ENCODE results near the gene IGFBP7.

The IGFBP7 gene

DNA sequence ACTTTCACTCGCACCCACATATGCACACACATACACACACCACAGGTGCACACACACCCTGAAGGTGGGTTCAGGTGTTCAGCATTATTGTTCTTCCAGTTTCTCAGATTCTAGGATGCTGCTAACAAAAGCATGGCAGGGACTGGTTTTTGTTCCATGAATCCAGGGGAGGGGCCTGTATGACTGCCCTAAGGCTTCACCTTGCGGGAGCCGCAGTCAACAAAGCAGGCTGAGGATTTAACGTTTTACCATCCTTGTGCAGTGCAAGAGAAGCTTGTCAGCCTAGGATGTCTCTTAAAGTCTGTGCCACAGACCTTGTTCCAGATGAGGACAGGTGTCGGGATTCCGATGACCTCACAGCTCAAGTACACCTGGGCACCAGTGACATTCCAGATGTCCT, 69.7 kb downstream of the IGFBP7 start:
- no peak overlapping the region for H3K4me3 ChIP-seq (ENCODE audit: low read depth, low read length)
- no peak for DNase-seq (ENCODE audit: low read depth)
- no peak for TF ChIP-seq MYC (IDR thresholded peaks at IDR 0.05; ENCODE audit: low read depth, low read length)
- TF ChIP-seq POLR2A (IDR thresholded peaks at IDR 0.05; ENCODE audit: extremely low read depth, insufficient read length) = no peak
- no peak for TF ChIP-seq MAX (IDR thresholded peaks at IDR 0.05; ENCODE audit: low read depth, low read length)
- TF ChIP-seq, protein P1, sequence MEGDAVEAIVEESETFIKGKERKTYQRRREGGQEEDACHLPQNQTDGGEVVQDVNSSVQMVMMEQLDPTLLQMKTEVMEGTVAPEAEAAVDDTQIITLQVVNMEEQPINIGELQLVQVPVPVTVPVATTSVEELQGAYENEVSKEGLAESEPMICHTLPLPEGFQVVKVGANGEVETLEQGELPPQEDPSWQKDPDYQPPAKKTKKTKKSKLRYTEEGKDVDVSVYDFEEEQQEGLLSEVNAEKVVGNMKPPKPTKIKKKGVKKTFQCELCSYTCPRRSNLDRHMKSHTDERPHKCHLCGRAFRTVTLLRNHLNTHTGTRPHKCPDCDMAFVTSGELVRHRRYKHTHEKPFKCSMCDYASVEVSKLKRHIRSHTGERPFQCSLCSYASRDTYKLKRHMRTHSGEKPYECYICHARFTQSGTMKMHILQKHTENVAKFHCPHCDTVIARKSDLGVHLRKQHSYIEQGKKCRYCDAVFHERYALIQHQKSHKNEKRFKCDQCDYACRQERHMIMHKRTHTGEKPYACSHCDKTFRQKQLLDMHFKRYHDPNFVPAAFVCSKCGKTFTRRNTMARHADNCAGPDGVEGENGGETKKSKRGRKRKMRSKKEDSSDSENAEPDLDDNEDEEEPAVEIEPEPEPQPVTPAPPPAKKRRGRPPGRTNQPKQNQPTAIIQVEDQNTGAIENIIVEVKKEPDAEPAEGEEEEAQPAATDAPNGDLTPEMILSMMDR (IDR thresholded peaks at IDR 0.05; ENCODE audit: low read depth, low read length) = no peak

DNA sequence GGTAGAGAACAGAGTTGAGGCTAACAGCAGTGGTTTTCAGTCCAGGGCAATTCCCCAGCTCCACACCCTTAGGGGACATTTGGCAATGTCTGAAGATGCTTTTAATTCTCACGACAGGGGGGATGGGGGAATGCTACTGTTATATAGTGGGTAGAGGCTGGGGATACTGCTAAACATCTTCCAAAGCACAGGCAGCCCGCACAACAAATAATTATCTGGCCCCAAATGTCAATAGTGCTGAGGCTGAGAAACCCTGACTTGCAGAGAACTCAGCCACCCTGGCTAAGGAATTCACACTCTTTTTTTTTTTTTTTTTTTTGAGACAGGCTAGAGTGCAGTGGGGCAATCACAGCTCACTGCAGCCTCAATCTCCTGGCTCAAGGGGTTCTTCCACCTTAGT, 70.8 kb downstream of the IGFBP7 start:
- TF ChIP-seq POLR2A (IDR thresholded peaks at IDR 0.05; ENCODE audit: extremely low read depth, insufficient read length) (no peak), MAX (IDR thresholded peaks at IDR 0.05; ENCODE audit: low read depth, low read length) (no peak), MYC (IDR thresholded peaks at IDR 0.05; ENCODE audit: low read depth, low read length) (no peak)
- TF ChIP-seq, protein P1 (IDR thresholded peaks at IDR 0.05; ENCODE audit: low read depth, low read length) = no peak
- no peak for DNase-seq (ENCODE audit: low read depth)
- no peak overlapping the region for H3K4me3 ChIP-seq (ENCODE audit: low read depth, low read length)

DNA sequence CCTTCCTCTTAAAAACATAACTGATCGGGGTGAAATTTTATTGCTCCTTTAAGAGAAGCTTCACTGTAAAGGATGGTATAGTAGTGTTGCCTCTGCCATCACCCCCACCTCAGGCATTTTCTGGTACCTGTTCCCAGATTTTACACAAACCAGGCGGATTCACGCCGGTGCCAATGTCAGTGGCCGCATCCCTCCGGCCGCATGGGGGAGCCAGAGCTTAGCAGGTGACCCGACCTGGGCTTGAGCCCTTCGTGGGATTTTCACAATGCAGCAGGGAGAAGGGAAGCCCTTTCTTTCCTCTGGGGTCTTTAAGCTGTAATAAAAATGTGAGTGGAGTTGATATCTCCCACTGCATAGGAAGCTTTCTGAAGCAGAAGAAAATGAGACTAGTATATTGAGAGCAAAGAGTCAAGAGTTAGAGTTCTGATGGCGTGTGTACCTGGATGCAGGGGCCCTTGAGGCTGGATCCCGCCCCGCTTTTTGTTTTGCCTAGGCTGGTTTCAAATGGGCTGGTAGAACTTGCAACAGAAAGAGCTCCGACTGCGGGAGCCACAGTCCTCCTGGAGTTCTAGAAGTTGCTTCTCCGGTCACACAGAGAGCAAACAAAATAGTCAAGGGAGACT, 72.1 kb downstream of the IGFBP7 start:
- TF ChIP-seq, protein P1 (IDR thresholded peaks at IDR 0.05; ENCODE audit: low read depth, low read length) = peak; percentile 95
- no peak for TF ChIP-seq MYC (IDR thresholded peaks at IDR 0.05; ENCODE audit: low read depth, low read length)
- DNase-seq (ENCODE audit: low read depth) = peak; percentile 69
- no peak overlapping the region for H3K4me3 ChIP-seq (ENCODE audit: low read depth, low read length)

GRCh38 chr4:57034520-57034919, 75.7 kb downstream of the IGFBP7 start:
- TF ChIP-seq POLR2A (IDR thresholded peaks at IDR 0.05; ENCODE audit: extremely low read depth, insufficient read length) = no peak
- no peak for TF ChIP-seq MAX (IDR thresholded peaks at IDR 0.05; ENCODE audit: low read depth, low read length)
- TF ChIP-seq, protein P1 (IDR thresholded peaks at IDR 0.05; ENCODE audit: low read depth, low read length) = no peak
- TF ChIP-seq MYC (IDR thresholded peaks at IDR 0.05; ENCODE audit: low read depth, low read length) = no peak
- DNase-seq (ENCODE audit: low read depth) = no peak
- H3K4me3 ChIP-seq (ENCODE audit: low read depth, low read length) = no peak overlapping the region

- no peak for DNase-seq (ENCODE audit: low read depth)
- TF ChIP-seq MAX (IDR thresholded peaks at IDR 0.05; ENCODE audit: low read depth, low read length) (no peak), POLR2A (IDR thresholded peaks at IDR 0.05; ENCODE audit: extremely low read depth, insufficient read length) (no peak), MYC (IDR thresholded peaks at IDR 0.05; ENCODE audit: low read depth, low read length) (no peak)
- TF ChIP-seq, protein P1 (IDR thresholded peaks at IDR 0.05; ENCODE audit: low read depth, low read length) = no peak
- H3K4me3 ChIP-seq (ENCODE audit: low read depth, low read length) = no peak overlapping the region
Observed at GRCh38 chr4:57023104-57023503, 87.1 kb downstream of the IGFBP7 start.
